Measurements from ENCODE around the gene AGXT. TPM values are rescaled to one million over a fixed set of nuclear protein-coding genes. Genes with fewer than 3 reads are reported as not detected.

AGXT gene
- total and polyA plus RNA-seq, 2 of the 8 experiments (the other 6 are each of a cell fraction or from before 2014, with no cell fraction given): 0.03 TPM; not detected in 1

- TF ChIP-seq RAD21 (IDR thresholded peaks at IDR 0.05 in 1 of 2, conservative IDR thresholded peaks at IDR 0.05 in 1 of 2; ENCODE audit: low read depth in 2 of 2, low read length in 2 of 2): no peak
- TF ChIP-seq SP4 (IDR thresholded peaks at IDR 0.05; ENCODE audit: low read length): no peak
- no peak for TF ChIP-seq CEBPB (IDR thresholded peaks at IDR 0.05; ENCODE audit: low read depth, low read length)
- TF ChIP-seq ATF3 (IDR thresholded peaks at IDR 0.05; ENCODE audit: insufficient read depth, low read depth, low read length): no peak
- TF ChIP-seq ATF2 (IDR thresholded peaks at IDR 0.05; ENCODE audit: low read length): no peak
- no peak for TF ChIP-seq CBX8 (IDR thresholded peaks at IDR 0.05; ENCODE audit: borderline replicate concordance, low read depth, low read length)
- TF ChIP-seq PHF8 (conservative IDR thresholded peaks at IDR 0.05; ENCODE audit: low read depth, low read length): no peak
- no peak for TF ChIP-seq SP1 (IDR thresholded peaks at IDR 0.05; ENCODE audit: low read depth, low read length)
Measured at GRCh38 chr2:240872317-240873097, 3.9 kb downstream of the AGXT start (continued).

Measured in H1 (cell line).